HG02973 (cell line): Measurements from ENCODE around the gene SUPT4H1.

Source experiments
- ATAC-seq: cut with Tn5 transposase; IDR thresholded peaks from one replicate; pipeline ENCODE4 v1.9.1; 2021; ENCODE audit warnings: moderate library complexity; ENCODE audit not compliant: unreplicated experiment

SUPT4H1 gene

DNA sequence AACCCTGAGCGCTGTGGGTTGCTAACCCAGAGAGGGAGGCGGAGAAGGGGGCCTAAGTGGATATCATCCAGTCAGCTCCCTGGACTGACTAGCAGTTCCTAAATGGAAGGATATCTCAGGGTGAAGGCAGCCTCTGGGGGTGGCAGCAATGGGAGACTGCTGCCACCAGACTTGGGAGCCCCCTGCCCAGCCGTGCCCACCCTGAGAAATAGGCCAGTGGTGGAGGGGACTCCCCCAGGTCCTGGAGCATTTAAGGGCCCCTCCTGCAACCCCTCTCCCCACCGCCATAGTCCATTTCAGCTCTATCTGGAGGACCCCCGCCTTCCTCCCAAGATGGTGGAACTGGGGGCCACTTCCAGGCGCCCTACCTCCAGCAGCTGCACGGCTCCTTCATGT lies 31.8 kb downstream of the SUPT4H1 start:
- no peak for ATAC-seq

DNA sequence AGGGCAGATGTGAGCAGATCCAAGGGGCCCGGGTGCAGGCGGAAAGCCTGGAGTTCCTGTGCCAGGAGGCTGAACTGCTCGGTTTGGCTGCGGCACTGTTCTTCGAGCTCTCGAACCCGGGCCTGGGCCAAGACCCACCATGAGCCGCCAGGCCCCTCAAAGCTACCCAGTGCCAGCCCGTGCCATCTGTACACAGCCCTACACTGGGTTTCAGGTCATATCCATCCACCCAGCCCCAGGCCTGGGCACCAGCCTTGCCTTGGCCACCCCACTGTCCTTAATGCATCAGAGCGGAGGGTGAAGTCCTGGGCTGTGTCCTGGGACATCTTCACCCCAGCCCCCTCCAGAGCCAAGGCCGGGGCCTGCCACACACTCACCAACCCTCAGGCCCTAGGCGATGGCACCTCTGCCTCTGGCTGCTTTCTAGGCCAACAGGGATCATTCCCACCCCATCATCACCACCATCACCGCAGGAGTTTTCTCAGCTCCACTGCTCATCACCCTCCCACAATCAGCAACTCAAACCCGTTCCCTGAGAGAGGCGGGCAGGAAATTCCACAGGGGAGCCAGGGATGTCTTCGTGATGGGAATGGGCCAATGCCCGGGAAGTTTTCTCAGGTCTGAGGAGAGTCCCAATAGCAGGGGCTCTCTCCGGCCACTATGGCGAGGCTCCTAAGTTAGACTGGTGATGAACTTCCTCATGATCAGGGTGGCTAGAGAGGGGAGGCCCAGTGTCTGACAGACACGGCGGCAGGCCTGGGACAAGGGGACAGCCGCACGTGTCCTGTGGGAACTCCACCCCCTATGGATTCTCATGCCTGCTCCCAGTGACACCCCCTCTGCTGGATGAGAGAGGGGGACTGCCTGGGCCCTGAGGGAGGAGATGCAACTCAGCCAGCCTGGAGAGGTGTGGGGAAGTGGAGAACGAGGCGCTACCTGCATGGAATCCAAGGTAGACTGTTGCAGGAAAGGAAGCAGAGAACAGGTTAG lies 32.5 kb downstream of the SUPT4H1 start:
- no peak for ATAC-seq

DNA sequence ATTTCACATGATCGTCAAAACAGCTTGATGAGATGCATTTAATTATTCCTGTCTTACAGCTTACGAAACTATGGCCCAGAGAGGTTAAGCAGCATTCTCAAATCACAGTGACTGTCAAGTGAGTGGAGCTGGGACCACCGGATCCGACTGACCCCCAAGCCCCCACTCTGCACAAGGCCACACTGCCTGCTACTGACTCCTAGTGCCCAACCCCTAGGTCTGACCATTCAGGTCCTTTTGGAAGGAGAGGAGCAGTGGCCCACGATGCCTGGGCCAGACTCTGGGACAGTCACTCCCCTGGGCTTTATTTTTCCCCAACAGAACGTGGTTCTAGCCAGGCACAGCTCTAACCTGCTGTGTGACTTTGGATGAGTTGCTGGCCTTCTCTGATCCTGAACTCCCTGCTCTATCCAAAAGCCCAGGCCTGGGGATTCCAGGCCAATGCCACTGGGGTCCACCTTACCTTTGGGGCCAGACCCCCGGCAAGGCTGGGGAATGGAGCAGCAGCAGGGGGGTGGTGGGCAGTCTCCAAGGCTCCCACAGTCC lies 33.3 kb downstream of the SUPT4H1 start:
- ATAC-seq = no peak

DNA sequence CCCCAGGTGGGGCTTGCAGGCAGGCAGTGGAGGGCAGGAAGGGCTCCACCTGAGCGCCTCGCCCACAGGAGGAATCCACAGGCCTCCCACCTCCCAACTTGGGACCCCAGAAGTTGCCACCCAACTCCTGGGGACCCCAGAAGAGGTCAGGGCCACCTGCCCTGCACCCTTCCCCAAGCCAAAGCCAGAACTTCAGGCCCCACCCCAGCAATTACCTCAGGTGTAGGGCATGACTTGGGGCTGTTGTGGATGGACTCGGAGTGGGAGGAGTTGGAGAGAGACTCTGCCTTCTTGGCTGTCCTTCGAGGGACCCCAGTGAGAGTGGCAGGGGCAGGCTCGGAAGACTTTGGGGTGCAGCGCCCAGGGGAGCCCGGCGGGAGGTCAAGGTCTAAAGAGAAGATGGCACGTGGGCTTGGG lies 33.9 kb downstream of the SUPT4H1 start:
- ATAC-seq = no peak

DNA sequence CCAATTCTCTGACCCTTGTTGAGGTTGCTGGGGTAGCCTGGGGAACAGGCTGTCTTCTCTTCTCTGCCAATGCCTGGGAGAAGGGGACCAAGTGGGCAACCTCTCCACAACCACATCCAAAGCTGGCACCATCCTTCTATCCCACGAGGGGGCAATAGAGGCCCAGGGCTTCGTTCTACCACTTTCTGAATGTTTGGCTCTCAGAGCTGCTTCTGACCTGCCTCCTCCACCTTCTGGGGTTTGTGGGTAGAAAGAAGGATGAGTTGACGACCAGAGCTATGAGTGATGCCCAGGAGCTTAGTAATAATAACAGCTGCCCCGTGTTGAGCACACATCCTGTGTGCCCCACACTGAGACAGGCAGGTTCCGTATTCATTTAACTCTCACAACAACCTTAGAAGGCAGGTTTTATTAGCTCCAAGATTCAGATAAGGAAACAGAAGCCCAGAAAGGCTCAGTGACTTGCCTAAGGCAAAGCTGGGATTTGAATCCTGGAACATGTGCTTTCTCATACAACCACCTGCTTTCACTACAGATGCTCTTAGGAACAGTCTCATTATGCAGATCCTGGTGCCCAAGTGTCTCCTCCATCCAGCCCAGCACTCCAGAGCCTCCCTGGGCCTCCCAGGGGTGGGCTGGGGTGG lies 34.5 kb downstream of the SUPT4H1 start:
- ATAC-seq = peak; percentile 63

DNA sequence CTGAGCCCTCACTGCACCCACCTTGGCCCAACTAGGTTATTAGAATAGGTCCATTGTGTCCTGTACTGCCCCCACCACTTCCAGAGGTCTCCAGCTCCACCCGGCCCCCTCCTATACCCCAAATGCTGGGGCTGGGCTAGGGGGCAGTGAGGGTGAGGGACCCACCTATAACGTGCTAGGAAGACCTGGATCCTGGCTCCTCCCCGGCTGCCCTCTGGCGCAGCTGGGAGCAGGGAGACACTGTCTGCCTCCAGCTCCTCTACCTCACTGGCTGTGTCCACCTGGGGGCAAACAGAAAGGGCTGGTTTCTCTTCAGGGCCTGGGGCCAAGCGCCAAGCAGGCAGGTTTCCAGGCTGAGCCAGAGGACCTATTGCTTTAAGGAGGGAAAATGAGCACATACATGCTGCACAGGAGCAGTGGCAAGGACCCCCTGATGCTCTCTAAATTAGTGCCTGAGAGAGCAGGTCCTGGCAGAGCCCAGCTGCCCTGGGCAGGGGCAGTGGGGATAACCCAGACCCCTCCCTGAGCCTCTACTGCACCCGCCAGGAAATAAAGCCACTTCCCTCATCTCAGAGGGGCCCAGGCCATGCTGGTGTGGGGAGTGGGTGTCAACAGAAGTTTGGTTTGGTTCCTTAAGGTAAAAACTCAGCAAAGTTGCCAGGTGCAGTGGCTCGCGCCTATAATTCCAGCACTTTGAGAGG lies 35.6 kb downstream of the SUPT4H1 start:
- ATAC-seq = no peak

DNA sequence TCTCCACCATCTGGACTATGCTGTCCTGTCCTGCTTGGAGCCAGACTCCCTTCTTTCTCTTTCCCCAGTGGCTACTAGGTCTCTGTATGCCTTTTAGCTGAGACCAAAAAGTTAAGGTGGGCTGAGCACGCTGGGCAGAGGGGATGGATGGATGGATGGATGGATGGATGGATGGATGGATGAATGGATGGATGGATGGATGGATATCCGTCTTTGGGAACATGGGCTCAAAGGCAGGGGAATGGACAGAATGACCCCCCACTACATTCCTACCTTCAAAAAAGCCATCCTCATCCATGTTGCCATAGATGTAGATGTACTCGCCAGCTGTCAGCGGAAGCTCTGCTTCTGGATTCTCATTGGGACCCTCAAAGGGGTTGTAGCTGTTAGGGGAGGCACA lies 36.3 kb downstream of the SUPT4H1 start:
- no peak for ATAC-seq

DNA sequence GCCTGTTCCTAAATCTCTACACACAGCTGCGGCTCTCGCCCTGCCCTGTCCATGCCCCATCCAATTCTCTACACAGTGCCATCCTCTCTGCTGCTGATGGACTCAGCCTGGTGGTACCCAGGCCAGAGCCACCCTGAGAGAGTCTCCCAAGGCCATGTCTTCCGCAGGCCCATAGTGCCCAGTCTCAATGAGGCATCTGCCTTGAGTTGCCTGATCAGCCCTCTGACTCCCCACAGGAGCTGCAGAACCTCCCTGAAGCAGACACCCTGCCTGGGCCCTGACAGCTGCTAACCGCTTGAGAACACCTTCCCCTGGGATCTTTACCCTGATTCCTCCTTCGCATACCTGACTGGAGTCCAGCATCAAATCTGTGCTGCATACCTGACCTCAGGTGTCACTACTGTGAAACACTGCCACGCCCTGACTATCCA lies 36.7 kb downstream of the SUPT4H1 start:
- ATAC-seq = no peak

DNA sequence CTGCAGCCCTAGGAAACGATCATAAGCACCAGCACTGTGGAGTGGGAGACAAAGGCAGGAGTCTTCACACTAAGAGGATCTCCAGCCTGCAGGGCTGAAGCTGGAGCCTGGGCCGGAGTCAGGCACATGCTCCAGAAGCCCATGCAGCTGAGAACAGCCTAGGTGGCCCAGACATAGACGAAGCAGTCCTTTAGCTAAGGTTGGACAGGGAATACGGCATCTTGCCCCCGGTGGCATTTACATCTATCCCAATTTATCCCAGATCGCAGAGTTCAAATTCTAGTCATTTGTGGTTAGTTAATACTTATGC lies 37.3 kb downstream of the SUPT4H1 start:
- ATAC-seq = no peak

DNA sequence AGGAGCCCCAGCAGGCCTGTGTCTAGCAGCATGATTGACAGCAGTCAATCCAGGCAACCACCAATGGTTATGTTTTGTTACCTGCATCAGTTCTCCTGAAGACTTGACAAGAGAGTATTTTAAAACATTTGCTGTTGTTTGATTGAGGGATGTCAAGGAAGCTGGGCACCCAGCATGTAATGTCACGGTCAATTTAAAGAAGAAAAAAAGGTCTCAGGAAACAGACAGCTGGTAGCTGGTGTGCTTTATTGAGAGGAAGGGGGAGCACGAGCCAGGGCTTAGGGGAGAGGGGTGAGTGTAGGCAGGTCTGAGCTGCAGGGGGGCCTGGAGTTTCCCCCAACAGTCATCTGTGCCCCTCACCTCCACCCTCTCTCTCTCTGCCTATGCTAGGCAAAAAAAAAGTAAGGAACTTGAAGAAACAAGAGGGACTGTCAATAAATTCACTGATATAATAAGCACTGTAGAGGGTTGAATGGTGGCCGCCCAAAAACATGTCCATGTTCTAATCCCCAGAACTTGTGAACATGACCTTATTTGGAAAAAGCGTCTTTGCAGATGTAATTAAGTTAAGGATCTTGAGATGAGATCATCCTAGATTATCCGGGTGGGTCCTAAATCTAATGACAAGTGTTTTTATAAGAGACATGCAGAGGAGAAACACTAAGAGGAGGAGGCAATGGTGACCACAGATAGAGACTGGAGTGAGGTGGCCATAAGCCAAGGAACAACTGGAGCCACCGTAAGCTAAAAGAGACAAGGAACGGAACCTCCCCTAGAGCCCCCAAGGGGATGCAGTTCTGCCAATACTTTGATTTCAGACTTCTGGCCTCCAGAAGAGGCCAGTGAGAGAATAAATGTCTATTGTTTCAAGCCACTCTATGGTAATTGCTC lies 37.9 kb downstream of the SUPT4H1 start:
- ATAC-seq = no peak

DNA sequence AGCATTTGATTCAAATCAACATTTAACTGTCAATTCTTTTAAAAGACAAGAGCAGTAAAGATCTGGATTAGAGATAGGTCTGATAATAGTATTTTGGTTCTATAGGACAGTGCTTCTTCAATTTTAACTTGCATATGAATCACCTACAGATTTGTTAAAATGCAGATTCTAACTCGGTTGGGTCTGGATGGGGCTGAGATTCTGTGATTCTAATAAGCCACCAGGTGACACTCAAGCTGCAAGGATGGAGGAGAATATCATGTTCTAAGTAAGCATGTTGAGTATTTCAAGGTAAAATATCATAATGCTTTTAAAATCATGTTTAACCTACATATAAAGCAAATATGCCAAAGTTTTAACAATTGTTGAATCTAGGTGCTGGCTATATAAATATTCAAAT lies 39.2 kb downstream of the SUPT4H1 start:
- ATAC-seq = no peak

DNA sequence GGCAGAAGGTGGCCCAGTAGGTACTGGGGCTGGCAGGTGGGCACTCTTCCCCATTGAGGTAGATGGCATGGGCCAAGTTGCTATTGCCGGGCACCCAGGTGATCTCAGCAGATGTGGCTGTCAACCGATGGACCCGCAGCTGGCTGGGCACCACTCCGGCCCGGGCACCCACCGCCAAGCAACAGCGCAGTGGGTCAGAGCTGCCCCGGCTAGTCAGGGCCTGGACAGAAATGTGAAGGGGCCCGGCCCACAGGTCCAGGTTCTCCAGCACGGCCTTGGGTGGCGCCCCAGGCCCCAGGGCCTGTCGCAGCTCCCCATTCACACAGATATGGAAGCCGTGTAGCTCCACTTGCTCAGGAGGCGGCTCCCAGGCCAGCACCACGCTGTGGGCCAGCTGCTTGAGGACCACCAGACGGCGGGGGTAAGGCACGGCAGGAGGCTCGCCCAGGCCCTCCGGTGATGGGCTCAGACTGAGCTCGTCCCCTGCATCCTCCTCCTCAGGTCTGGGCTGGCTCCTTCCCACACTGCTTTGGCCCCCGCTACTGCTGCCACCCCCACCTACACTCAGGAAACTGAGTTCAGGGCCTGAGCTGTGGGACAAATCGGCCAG lies 39.9 kb downstream of the SUPT4H1 start:
- no peak for ATAC-seq

DNA sequence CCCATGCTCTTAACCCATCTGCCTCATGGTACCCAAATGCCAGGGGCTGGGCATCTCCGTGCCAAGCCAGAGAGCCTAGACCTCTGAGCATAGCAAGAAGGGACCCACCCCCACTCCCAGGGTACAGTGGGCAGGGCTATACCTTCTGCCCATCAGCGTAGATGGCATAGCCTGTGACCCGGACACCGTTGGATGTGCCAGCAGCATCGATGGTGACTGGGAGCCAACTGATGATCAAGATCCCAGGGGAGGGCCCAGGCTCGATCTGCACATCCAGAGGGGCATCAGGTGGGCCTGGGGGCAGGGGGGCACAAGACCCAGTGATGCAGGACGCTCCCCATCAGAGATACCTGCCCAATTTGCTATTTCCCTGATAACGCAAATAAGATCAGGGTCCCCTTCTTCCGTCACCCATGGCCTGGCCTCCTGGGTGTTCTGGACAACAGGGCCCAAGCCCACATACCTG lies 40.5 kb downstream of the SUPT4H1 start:
- no peak for ATAC-seq

DNA sequence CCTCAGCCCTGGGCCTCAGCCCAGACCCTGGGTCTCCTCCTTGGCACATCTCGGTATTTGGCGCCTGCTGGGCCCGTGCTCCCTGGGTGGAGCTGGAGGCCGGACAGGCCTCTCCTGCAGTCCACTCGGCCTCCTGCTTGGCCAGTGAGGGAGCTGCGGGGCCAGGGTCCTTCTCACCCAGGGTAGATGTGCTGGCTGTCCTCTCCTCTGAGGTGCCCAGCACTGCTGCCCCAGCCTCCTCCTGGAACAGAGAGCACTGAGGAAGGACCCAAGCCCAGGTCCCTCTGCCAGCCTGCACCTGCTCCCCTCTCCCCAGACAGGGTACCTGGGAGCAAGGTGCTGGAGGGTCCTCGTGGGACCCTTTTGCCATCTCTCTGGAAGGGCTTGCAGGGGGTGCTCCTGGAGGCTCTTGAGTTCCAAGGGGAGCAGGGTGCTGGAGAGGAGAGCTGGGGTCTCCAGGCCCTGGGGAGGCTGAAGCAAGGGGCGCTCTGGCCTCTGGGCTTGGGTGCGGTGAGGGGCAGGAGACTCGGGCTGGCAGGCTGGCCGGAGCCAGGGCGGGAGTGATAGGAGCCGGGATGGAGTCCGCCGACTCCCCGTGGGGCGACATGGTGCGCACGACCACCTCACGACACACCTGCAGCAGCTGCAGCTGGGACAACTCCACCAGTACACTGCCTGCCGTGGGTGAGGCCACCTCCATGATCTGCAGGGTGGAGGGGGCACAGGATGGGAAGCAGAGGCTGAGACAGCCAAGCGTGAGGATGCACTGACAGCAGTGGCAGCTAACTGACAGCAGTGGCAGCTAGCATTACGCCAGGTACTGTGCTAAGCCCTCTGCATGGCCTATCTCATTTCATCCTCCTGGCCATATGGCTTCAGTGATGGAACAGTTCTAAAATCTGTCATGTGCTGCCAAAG lies 41.2 kb downstream of the SUPT4H1 start:
- ATAC-seq = no peak

DNA sequence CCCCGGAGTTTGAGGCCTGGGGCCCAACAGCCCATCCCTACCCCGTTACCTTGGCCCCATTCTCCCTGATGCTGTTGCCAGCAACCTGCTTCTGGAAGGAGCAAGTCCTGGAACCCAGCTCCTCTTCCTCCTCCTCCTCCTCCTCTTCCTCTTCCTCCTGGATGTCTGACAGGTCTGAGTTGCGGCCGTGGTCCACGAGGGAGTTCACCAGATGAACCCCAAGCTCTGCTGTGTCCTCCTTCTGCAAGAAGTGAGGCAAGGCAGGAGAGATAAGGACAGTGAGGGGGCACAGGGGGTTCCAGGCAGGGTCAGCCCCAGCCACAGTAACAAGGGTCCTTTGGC lies 42.1 kb downstream of the SUPT4H1 start:
- no peak for ATAC-seq

DNA sequence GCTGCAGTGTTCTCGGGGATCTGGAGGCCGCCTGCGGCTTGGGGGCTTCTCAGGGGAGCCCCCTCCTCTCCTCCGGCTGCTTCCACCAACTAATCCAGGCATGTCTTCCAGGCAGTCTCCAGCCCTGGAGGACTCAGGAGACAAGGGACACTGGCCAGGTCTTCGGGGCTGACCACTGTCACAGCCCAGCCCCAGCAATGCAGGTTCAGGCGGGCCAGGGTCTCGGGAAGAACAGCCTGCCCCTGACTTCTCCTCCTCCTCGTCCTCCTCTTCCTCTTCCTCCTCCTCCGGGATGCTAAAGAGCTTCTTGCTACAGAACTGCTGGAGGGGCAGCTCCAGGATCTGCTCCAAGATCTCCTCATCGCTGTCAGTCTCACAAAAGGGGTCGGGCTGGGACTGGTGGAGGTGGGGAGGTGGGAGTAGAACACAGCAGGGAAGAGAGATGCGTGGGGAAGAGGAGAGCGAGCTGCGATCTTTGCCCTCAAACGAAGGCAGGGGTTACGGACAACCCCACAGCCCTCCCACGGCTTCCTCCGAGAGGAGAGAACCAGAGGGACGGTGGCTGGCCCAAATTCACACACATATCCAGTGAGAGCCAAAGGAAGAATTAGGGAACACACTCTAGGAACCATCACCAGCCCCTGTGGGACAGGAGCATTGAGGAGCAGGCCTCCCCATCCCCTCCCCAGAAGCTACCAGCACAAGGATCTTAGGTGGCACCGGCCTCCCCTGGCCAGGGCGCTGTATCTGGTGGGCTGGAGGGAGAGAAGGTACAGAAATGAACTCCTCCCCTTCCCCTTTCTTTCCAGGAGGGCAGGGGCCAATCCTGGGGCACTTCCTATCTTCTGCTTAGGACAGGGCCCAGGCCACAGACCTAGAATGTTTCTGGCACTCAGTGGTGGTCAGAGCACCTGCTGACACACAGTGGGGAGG lies 42.8 kb downstream of the SUPT4H1 start:
- ATAC-seq = no peak

DNA sequence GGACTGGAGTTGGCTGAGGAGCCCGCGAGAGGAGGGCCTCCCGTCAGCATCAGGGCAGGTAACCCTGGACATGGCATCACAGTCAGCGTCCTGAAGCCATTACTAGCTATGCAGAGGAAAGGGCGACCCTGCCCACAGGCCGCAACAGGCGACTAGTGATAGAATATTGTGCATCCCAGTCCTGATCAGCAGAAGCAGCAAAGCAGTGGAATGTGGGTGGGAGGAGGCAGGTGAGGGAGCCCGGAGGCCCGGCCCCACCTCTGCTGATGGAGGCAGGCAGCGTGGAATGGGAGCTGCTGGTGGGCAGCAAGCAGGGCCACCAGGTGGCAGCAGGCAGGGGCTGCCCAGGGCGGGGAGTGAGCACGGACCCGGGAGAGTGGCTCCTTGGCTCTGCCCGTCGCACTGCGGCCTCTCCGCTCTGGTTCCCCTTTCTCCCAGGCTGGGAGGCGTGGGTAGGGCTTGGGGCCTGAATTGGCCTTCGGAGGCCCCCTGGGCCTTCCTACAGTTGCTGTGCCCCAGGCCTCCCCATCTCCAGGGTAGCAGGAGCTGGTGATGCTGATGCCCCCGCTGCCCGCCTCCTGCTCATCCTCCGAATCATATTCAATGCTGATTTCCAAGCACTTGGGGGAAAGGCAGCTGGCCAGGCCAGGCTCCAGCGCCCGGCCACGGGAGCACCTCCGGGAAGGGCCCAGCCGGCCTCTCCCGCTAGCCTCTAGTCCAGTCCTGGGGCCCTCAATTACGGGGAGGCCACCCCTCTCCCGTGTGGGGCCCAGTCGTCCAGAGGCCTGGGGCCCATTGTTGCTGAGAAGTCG lies 43.6 kb downstream of the SUPT4H1 start:
- ATAC-seq = no peak
